Measurements from ENCODE around the gene PTGDR.

The PTGDR gene

DNA sequence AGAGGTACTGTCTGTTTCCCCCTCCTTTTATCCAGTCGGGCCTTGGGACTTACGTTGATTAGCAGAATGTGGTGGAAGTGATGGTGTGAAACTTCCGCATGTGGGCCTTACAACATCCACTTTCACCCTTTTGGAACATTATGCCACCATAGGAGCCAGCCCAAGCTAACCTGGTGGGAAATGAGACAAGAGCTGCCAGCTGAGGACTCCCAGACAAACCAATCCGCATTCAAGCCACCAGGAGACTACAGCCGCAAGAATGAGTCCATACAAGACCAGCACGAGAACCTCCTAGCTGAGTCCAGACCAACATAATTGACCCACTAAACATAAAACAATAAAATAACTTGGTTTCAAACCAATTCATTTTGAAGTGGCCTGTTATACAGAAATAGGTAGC, 37.5 kb downstream of the PTGDR start:
- no peaks in the 10 kb centered on the region for H3K36me3 ChIP-seq (ENCODE audit: control insufficient read depth, insufficient read depth, low read length)
- no peak overlapping the region for H3K4me3 ChIP-seq (ENCODE audit: insufficient read depth, low read depth, low read length, poor library complexity, severe bottlenecking)
- no peak for DNase-seq
- H3K27ac ChIP-seq (ENCODE audit: insufficient read depth, low read length, poor library complexity, severe bottlenecking), result no peak overlapping the region
- peaks cover 25% of the 10 kb centered on the region for H3K4me1 ChIP-seq (ENCODE audit: control insufficient read depth, insufficient read depth, low read length, poor library complexity, severe bottlenecking)
- H3K27me3 ChIP-seq (replicated peaks; ENCODE audit: control insufficient read depth, insufficient read depth, low read length, poor library complexity, severe bottlenecking), result no peaks in the 10 kb centered on the region
- H3K9me3 ChIP-seq (ENCODE audit: control insufficient read depth, low read length), result no peaks in the 10 kb centered on the region

DNA sequence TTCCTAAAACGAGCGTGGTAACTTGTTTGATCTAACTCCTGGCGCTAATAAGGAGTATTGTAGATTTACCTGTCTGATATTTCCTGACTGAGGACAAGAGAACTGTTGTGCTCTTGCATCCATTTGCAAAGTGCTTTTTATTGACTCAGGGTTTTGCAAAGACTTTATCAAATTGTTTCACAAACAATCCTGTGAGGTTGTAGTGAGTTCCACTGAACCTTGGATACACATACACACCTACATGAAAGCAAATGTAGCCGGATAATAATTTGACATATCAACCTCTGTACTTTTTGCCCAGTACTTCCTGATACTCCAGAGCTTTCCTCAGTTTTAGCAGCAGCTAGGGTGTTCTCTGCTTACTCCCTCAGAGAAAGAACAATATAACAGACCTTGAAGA, 39.9 kb downstream of the PTGDR start:
- Histone ChIP-seq H3K4me1 (ENCODE audit: control insufficient read depth, insufficient read depth, low read length, poor library complexity, severe bottlenecking) (peaks cover 37% of the 10 kb centered on the region), H3K4me3 (ENCODE audit: insufficient read depth, low read depth, low read length, poor library complexity, severe bottlenecking) (no peak overlapping the region), H3K36me3 (ENCODE audit: control insufficient read depth, insufficient read depth, low read length) (peaks cover 2% of the 10 kb centered on the region), H3K27me3 (replicated peaks; ENCODE audit: control insufficient read depth, insufficient read depth, low read length, poor library complexity, severe bottlenecking) (no peaks in the 10 kb centered on the region), H3K27ac (ENCODE audit: insufficient read depth, low read length, poor library complexity, severe bottlenecking) (peak overlapping the region; percentile 24), H3K9me3 (ENCODE audit: control insufficient read depth, low read length) (no peaks in the 10 kb centered on the region)
- no peak for DNase-seq

DNA sequence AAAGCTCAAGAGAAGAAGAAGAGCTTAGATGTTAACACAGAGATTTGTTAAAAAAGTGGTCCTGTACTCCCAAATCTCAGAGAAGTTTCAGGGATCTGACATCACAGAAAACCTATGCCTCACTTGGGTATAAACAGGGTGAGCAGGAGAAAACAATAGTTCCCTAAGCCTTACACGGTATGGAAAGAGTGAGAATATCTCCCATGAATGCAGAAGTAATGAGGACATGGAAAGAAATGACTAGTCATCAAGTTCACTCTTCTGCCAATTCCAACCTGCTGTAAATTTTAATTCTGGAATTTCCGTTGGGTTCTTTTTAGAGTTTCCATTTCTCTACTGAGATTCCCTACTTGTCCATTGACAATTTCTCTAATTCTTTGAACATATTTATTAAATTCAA, 40.4 kb downstream of the PTGDR start:
- peaks cover 37% of the 10 kb centered on the region for H3K4me1 ChIP-seq (ENCODE audit: control insufficient read depth, insufficient read depth, low read length, poor library complexity, severe bottlenecking)
- H3K27ac ChIP-seq (ENCODE audit: insufficient read depth, low read length, poor library complexity, severe bottlenecking), result peak overlapping the region; percentile 24
- H3K36me3 ChIP-seq (ENCODE audit: control insufficient read depth, insufficient read depth, low read length), result peaks cover 4% of the 10 kb centered on the region
- no peak for DNase-seq
- H3K4me3 ChIP-seq (ENCODE audit: insufficient read depth, low read depth, low read length, poor library complexity, severe bottlenecking), result no peak overlapping the region
- no peaks in the 10 kb centered on the region for H3K9me3 ChIP-seq (ENCODE audit: control insufficient read depth, low read length)
- H3K27me3 ChIP-seq (replicated peaks; ENCODE audit: control insufficient read depth, insufficient read depth, low read length, poor library complexity, severe bottlenecking), result no peaks in the 10 kb centered on the region

GRCh38 chr14:52310541-52310940, 43.0 kb downstream of the PTGDR start:
- H3K4me3 ChIP-seq (ENCODE audit: insufficient read depth, low read depth, low read length, poor library complexity, severe bottlenecking), result peak overlapping the region; percentile 90
- peaks cover 4% of the 10 kb centered on the region for H3K36me3 ChIP-seq (ENCODE audit: control insufficient read depth, insufficient read depth, low read length)
- no peaks in the 10 kb centered on the region for H3K27me3 ChIP-seq (replicated peaks; ENCODE audit: control insufficient read depth, insufficient read depth, low read length, poor library complexity, severe bottlenecking)
- no peaks in the 10 kb centered on the region for H3K9me3 ChIP-seq (ENCODE audit: control insufficient read depth, low read length)
- no peak for DNase-seq
- H3K4me1 ChIP-seq (ENCODE audit: control insufficient read depth, insufficient read depth, low read length, poor library complexity, severe bottlenecking), result peaks cover 33% of the 10 kb centered on the region
- no peak overlapping the region for H3K27ac ChIP-seq (ENCODE audit: insufficient read depth, low read length, poor library complexity, severe bottlenecking)

GRCh38 chr14:52312931-52313355, 45.4 kb downstream of the PTGDR start:
- DNase-seq, result no peak
- Histone ChIP-seq H3K9me3 (ENCODE audit: control insufficient read depth, low read length) (no peaks in the 10 kb centered on the region), H3K27me3 (replicated peaks; ENCODE audit: control insufficient read depth, insufficient read depth, low read length, poor library complexity, severe bottlenecking) (no peaks in the 10 kb centered on the region), H3K27ac (ENCODE audit: insufficient read depth, low read length, poor library complexity, severe bottlenecking) (peak overlapping the region; percentile 45), H3K4me1 (ENCODE audit: control insufficient read depth, insufficient read depth, low read length, poor library complexity, severe bottlenecking) (peaks cover 32% of the 10 kb centered on the region), H3K36me3 (ENCODE audit: control insufficient read depth, insufficient read depth, low read length) (peaks cover 4% of the 10 kb centered on the region), H3K4me3 (ENCODE audit: insufficient read depth, low read depth, low read length, poor library complexity, severe bottlenecking) (peak overlapping the region; percentile 90)

DNA sequence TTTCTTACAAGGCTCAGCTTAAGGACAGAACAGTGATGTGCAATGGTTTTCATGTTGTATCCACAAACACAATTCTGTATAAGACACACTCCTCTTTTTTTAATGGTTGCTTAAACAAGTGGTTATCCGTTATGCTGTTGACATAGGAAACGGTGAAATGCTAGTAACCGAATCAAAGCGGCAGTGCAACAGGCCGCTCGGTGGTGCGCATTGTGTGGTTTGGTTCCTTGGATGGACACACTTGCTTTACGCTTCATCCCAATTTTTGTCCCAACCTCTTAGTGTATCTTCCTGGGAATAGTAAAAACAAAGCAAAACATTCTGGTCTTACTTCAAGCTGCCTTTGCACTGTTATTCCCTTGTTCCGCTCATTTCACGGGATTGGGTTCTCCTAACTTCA, 46.0 kb downstream of the PTGDR start:
- Histone ChIP-seq H3K27ac (ENCODE audit: insufficient read depth, low read length, poor library complexity, severe bottlenecking) (peak overlapping the region; percentile 73), H3K36me3 (ENCODE audit: control insufficient read depth, insufficient read depth, low read length) (peaks cover 4% of the 10 kb centered on the region), H3K9me3 (ENCODE audit: control insufficient read depth, low read length) (no peaks in the 10 kb centered on the region), H3K4me3 (ENCODE audit: insufficient read depth, low read depth, low read length, poor library complexity, severe bottlenecking) (peak overlapping the region; percentile 90), H3K27me3 (replicated peaks; ENCODE audit: control insufficient read depth, insufficient read depth, low read length, poor library complexity, severe bottlenecking) (no peaks in the 10 kb centered on the region), H3K4me1 (ENCODE audit: control insufficient read depth, insufficient read depth, low read length, poor library complexity, severe bottlenecking) (peaks cover 34% of the 10 kb centered on the region)
- DNase-seq, result no peak

- H3K9me3 ChIP-seq (ENCODE audit: control insufficient read depth, low read length), result no peaks in the 10 kb centered on the region
- H3K4me3 ChIP-seq (ENCODE audit: insufficient read depth, low read depth, low read length, poor library complexity, severe bottlenecking), result peak within 1 kb of the TSS; percentile 90
- H3K4me1 ChIP-seq (ENCODE audit: control insufficient read depth, insufficient read depth, low read length, poor library complexity, severe bottlenecking), result peaks cover 35% of the 10 kb centered on the region
- H3K27me3 ChIP-seq (replicated peaks; ENCODE audit: control insufficient read depth, insufficient read depth, low read length, poor library complexity, severe bottlenecking), result no peaks in the 10 kb centered on the region
- peaks cover 4% of the 10 kb centered on the region for H3K36me3 ChIP-seq (ENCODE audit: control insufficient read depth, insufficient read depth, low read length)
- peak; percentile 68 to 75 (median 72) for DNase-seq
- peak within 1 kb of the TSS; percentile 73 for H3K27ac ChIP-seq (ENCODE audit: insufficient read depth, low read length, poor library complexity, severe bottlenecking)
Observed at GRCh38 chr14:52313903-52314594, 46.6 kb downstream of the PTGDR start, which contains the start of gene PTGER2. PTGER2 (plus strand) TSS chr14:52314312; CDS start chr14:52314549, 237 bp downstream.

GRCh38 chr14:52314595-52315354, 47.3 kb downstream of the PTGDR start:
- peaks cover 34% of the 10 kb centered on the region for H3K4me1 ChIP-seq (ENCODE audit: control insufficient read depth, insufficient read depth, low read length, poor library complexity, severe bottlenecking)
- H3K4me3 ChIP-seq (ENCODE audit: insufficient read depth, low read depth, low read length, poor library complexity, severe bottlenecking), result peak overlapping the region; percentile 90
- no peaks in the 10 kb centered on the region for H3K27me3 ChIP-seq (replicated peaks; ENCODE audit: control insufficient read depth, insufficient read depth, low read length, poor library complexity, severe bottlenecking)
- peak in 2 of 3 donors; percentile 4 to 15 for DNase-seq
- H3K9me3 ChIP-seq (ENCODE audit: control insufficient read depth, low read length), result no peaks in the 10 kb centered on the region
- H3K27ac ChIP-seq (ENCODE audit: insufficient read depth, low read length, poor library complexity, severe bottlenecking), result peak overlapping the region; percentile 73
- H3K36me3 ChIP-seq (ENCODE audit: control insufficient read depth, insufficient read depth, low read length), result peaks cover 4% of the 10 kb centered on the region

- Histone ChIP-seq H3K4me3 (ENCODE audit: insufficient read depth, low read depth, low read length, poor library complexity, severe bottlenecking) (peak overlapping the region; percentile 90), H3K27me3 (replicated peaks; ENCODE audit: control insufficient read depth, insufficient read depth, low read length, poor library complexity, severe bottlenecking) (no peaks in the 10 kb centered on the region), H3K4me1 (ENCODE audit: control insufficient read depth, insufficient read depth, low read length, poor library complexity, severe bottlenecking) (peaks cover 30% of the 10 kb centered on the region), H3K36me3 (ENCODE audit: control insufficient read depth, insufficient read depth, low read length) (peaks cover 4% of the 10 kb centered on the region), H3K27ac (ENCODE audit: insufficient read depth, low read length, poor library complexity, severe bottlenecking) (peak overlapping the region; percentile 73), H3K9me3 (ENCODE audit: control insufficient read depth, low read length) (no peaks in the 10 kb centered on the region)
- DNase-seq, result no peak
Observed at GRCh38 chr14:52315355-52315718, 47.8 kb downstream of the PTGDR start.

DNA sequence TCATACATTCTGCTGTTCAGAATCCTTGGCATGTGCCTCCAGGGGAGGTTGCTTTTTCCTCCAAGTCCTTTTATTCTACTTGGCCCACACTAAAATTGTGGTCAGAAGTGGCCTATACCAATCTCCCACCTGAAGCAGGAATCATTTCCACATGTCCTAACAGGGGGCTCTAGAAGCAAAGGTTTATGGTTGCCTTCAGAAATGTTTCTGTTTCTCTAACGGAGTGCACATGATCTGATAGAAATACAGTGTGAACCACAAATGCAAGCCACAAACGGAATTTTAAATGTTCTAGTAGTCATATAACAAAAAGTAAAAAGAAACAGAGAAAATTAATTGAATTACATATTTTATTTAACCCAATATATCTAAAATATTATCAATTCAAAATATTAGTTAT, 50.6 kb downstream of the PTGDR start:
- Histone ChIP-seq H3K27me3 (replicated peaks; ENCODE audit: control insufficient read depth, insufficient read depth, low read length, poor library complexity, severe bottlenecking) (no peaks in the 10 kb centered on the region), H3K4me1 (ENCODE audit: control insufficient read depth, insufficient read depth, low read length, poor library complexity, severe bottlenecking) (peaks cover 17% of the 10 kb centered on the region), H3K27ac (ENCODE audit: insufficient read depth, low read length, poor library complexity, severe bottlenecking) (peak overlapping the region; percentile 36), H3K36me3 (ENCODE audit: control insufficient read depth, insufficient read depth, low read length) (peaks cover 15% of the 10 kb centered on the region), H3K4me3 (ENCODE audit: insufficient read depth, low read depth, low read length, poor library complexity, severe bottlenecking) (peak overlapping the region; percentile 90), H3K9me3 (ENCODE audit: control insufficient read depth, low read length) (no peaks in the 10 kb centered on the region)
- DNase-seq, result no peak

All from effector memory CD4-positive, alpha-beta T cell (primary cell).